ENCODE results near the gene SLC20A1. TPM values are rescaled to one million over a fixed set of nuclear protein-coding genes. Genes with fewer than 3 reads are reported as not detected.

Gene SLC20A1
- total RNA-seq, 4 donors from 2014 or later: 11.5 to 30.6 (median 24.4) TPM

GRCh38 chr2:112698834-112699515 is 53.2 kb downstream of the SLC20A1 start:
- H3K4me1 ChIP-seq: no peaks in the 10 kb centered on the region
- no peak overlapping the region for H3K4me3 ChIP-seq
- DNase-seq: no peak
- H3K9me3 ChIP-seq: no peaks in the 10 kb centered on the region
- intact Hi-C loops (cut with DNase I; ENCODE audit: low total_unique reads): no loop called here
- H3K36me3 ChIP-seq: no peaks in the 10 kb centered on the region
- H3K27me3 ChIP-seq: no peaks in the 10 kb centered on the region
- TF ChIP-seq CTCF (IDR thresholded peaks at IDR 0.05) (no peak), POLR2A (IDR thresholded peaks at IDR 0.05) (no peak)
- no peak overlapping the region for H3K27ac ChIP-seq

GRCh38 chr2:112699984-112700667 is 54.4 kb downstream of the SLC20A1 start:
- H3K36me3 ChIP-seq: no peaks in the 10 kb centered on the region
- H3K4me1 ChIP-seq: no peaks in the 10 kb centered on the region
- no peak overlapping the region for H3K4me3 ChIP-seq
- no peak for TF ChIP-seq POLR2A (IDR thresholded peaks at IDR 0.05)
- TF ChIP-seq CTCF (IDR thresholded peaks at IDR 0.05): no peak
- no peak overlapping the region for H3K27ac ChIP-seq
- no peak for DNase-seq
- H3K9me3 ChIP-seq: no peaks in the 10 kb centered on the region
- intact Hi-C loops (cut with DNase I; ENCODE audit: low total_unique reads): no loop called here
- H3K27me3 ChIP-seq: no peaks in the 10 kb centered on the region

GRCh38 chr2:112701052-112701451 is 55.3 kb downstream of the SLC20A1 start:
- no peaks in the 10 kb centered on the region for H3K9me3 ChIP-seq

GRCh38 chr2:112703684-112704083 is 57.9 kb downstream of the SLC20A1 start:
- H3K27ac ChIP-seq: no peak overlapping the region
- no peaks in the 10 kb centered on the region for H3K27me3 ChIP-seq
- no peaks in the 10 kb centered on the region for H3K9me3 ChIP-seq
- no peak overlapping the region for H3K4me3 ChIP-seq
- intact Hi-C loops (cut with DNase I; ENCODE audit: low total_unique reads): no loop called here
- no peaks in the 10 kb centered on the region for H3K36me3 ChIP-seq
- no peak for DNase-seq
- H3K4me1 ChIP-seq: no peaks in the 10 kb centered on the region
- TF ChIP-seq POLR2A (IDR thresholded peaks at IDR 0.05): no peak
- no peak for TF ChIP-seq CTCF (IDR thresholded peaks at IDR 0.05)

More at GRCh38 chr2:112701052-112701451, 55.3 kb downstream of the SLC20A1 start:
- Histone ChIP-seq H3K4me3 (no peak overlapping the region), H3K4me1 (no peaks in the 10 kb centered on the region), H3K27me3 (no peaks in the 10 kb centered on the region), H3K36me3 (no peaks in the 10 kb centered on the region), H3K27ac (no peak overlapping the region)
- intact Hi-C loops (cut with DNase I; ENCODE audit: low total_unique reads): no loop called here
- no peak for DNase-seq
- TF ChIP-seq CTCF (IDR thresholded peaks at IDR 0.05) (no peak), POLR2A (IDR thresholded peaks at IDR 0.05) (no peak)

GRCh38 chr2:112705575-112705974 is 59.8 kb downstream of the SLC20A1 start:
- Histone ChIP-seq H3K4me3 (no peak overlapping the region), H3K4me1 (no peaks in the 10 kb centered on the region), H3K27ac (no peak overlapping the region), H3K36me3 (no peaks in the 10 kb centered on the region), H3K27me3 (no peaks in the 10 kb centered on the region), H3K9me3 (no peaks in the 10 kb centered on the region)
- TF ChIP-seq POLR2A (IDR thresholded peaks at IDR 0.05): no peak
- TF ChIP-seq CTCF (IDR thresholded peaks at IDR 0.05): no peak
- intact Hi-C loops (cut with DNase I; ENCODE audit: low total_unique reads): no loop called here
- DNase-seq: no peak

Measured in uterus (tissue), 4 donors.